ACHN (cell line): ENCODE data around the gene PSTPIP1.

Source experiments
- DNase-seq: peaks from one replicate; pipeline ENCODE4 v3.0.0-alpha.2; 2015
- in situ Hi-C: cut with HindIII; loops from 2 replicates; pipeline ENCODE4 v1.10.0; 2017; ENCODE audit warnings: low sequenced_read_pairs, low pct_ligation_motif_present, low pct_unique_long_range_greater_than_20kb

PSTPIP1 gene

DNA sequence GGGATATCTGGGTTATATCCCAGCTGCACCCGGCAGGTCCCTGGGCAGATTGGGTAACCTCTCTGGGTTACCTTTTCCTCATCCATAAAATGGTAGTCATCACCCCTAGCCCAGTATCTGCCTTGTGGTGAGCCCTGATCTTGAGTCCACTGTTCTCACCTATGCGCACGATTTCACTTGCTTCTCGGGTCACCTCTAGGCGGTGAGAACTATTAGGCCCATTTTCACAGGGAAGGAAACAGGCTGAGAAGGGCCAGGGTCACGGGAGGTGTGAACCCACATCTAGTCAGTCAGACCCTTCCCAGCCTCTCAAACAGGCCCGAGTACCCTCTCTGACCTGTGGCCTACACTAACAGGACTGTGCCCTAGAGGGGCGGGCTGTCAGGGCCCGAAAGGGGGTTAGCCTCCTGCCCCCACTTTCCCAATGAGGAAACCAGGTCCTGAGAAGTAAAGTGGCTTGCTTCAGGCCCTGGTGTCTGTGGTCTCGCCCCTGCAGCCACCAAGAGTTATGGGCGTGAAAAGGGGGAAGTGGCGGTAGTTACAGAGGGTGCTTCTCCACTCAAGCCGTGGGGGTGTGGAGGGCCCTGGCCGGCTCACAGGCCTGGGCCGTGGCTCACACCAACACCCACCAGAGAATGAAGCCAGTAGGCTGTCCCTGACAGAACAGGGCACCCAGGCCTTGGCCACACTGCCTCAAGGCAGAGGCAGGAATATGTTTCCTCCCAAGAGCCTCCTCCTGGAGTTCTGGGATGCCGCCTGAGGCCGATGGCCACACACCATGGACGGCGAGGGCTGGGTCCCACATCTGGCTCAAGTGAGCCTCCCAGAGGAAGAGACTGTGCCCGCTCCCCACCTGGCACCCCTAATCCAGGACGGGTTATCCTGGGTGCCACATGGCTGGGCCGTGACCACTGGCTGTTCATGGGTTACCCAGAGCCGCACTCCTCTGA lies 19.5 kb downstream of the PSTPIP1 start:
- DNase-seq = no peak
- in situ Hi-C loops = no loop called here

DNA sequence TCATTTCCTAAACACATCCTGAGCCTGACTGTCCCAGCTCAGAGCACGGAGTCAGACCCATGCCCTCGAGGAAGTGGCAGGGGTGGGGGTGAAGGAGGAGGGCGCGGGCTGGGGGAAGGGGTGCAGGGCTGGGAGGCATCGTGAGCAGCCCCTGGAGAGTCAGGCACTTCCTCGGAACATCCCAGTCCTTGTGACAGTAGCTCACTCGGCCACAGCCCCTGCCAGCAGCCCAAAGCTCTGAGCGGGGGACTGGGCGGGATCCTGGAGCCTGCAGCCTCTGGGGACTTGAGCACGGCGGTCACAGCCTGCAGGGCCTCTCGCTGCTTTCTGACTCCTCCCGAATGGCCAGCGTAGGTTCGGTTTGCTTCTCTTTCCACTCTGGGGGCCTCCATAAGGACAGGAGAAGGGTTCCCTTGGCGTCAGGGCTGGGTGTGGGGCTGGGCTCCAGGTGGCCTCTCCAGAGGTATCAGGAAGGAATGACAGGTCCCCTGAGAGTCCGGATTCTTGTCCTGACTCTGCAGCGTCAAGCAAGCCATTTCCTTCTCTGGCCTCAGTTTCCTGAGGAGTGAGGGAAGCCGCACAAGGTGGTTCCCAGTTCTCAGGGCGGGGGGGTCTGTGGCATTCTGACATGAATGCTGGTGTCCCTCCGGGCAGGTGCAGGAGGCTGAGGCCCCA lies 20.9 kb downstream of the PSTPIP1 start:
- no peak for DNase-seq
- in situ Hi-C loops = no loop called here

DNA sequence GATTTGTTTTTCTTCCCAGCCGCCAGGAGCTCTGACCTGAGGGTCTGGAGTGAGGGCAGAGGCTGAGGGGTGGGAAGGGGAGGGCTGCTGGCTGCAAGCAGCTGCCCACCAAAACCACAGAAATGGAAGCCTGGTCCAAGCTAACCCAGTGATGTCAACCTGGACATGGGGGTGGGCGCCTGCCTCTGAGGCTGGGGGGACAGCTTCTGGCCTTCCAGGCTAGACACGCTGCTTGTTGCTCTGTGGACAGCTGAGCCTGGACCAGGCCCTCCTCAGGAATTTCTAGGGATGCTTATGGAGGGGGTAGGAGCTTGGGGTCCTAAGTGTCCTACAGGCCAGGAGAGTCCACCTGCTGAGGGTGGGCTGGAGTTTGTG lies 21.4 kb downstream of the PSTPIP1 start:
- in situ Hi-C loops = no loop called here
- no peak for DNase-seq

DNA sequence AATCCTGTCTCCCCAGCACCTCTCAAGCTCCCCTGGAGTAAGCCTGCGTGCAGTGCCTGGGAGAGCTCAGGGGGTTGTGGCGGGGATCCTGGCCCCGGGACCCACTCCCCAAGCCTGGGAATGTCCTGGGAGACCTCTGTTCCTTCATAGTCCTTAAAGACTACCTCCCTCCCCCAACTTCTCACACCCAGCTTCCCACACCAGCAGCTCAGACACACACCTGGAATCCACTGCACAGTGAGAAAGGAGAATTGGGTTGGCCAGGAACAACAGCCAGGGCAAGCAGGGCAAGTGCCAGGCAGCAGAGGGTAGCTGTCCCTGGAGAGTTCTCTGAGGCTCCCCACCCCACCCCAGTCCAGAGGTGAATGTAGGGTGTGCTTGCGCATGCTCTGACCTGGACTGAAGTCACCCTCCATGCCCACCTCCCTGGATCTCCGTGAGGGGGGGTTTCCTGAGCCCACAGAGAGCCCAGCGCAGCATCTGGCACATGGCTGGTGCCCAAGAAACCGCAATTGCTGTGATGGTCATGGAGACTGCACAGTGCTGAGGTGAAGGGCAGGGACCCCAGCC lies 22.2 kb downstream of the PSTPIP1 start:
- DNase-seq = no peak
- in situ Hi-C loops = no loop called here

DNA sequence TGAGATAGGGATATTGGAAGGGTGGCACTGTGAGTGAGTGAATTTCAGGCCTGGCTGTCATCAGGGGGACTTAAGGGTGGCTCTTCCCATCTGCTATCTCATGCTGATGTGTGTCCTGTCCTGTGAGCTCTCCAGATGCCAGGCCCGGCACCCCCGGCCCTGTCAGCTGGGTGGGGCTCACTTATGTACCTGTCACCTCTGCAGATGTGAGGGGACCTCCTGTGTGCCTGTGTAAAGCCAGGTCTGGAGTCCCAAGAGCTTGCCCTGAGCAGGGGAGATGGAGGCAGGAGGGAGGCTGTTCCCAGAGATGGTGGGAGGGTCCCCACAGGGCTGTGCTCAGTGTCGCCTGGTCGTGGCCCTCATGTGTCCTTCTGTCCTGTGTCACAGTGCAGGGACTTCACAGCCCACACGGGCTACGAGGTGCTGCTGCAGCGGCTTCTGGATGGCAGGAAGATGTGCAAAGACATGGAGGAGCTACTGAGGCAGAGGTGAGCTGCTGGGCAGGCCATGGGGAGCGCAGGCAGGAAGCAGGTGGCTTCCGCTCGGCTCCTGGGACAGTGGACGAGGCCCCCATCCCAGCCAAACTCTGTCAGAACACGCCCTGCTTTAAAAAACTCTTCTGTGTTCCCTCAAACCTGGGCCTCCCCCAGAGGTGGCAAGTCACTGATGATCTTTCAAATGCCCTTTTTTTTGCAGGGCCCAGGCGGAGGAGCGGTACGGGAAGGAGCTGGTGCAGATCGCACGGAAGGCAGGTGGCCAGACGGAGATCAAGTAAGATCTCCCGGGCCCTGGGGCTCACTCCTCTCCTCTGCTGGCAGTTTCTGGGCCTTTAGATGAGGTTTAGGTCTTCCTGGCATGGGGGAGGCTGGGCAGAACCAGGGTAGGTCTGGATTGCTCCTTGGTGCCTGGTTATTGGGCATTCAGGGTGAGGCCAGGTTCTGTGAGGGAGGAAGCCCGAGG lies 23.1 kb downstream of the PSTPIP1 start:
- no peak for DNase-seq
- in situ Hi-C loops = no loop called here

DNA sequence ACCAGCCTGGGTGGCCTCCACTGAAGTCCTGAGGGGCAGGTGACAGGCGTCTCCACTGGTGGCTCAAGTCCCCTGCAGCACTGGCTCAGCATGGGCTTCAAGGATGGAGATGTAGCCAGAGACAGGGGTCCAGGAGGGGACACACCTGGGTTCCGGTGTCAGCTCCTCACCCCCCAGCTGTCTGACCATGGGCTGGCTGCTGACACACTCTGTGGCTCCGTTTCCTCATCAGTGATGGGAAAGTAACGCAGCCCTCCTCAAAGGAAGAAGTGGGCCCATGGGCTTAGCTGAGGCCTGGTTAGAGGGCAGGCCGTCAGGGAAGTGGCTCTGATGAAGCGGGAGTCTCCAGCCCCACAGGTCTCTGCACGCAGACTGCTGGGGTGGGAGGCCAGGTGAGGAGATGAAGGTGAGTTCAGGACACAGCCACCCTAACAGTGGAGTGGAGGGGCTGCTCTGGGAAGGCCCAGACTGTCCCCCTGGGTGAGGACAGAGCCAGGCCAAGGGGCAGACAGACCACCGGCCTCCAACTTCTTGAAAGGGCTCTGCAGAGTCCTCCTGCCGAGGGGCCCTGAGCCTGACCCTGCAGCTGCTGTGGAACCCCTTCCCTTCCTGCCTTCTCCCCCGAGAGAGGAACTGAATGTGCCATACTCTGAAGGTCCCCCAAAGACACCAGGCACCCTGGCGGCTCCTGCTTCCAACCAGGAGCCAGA lies 24.0 kb downstream of the PSTPIP1 start:
- in situ Hi-C loops = no loop called here
- no peak for DNase-seq

DNA sequence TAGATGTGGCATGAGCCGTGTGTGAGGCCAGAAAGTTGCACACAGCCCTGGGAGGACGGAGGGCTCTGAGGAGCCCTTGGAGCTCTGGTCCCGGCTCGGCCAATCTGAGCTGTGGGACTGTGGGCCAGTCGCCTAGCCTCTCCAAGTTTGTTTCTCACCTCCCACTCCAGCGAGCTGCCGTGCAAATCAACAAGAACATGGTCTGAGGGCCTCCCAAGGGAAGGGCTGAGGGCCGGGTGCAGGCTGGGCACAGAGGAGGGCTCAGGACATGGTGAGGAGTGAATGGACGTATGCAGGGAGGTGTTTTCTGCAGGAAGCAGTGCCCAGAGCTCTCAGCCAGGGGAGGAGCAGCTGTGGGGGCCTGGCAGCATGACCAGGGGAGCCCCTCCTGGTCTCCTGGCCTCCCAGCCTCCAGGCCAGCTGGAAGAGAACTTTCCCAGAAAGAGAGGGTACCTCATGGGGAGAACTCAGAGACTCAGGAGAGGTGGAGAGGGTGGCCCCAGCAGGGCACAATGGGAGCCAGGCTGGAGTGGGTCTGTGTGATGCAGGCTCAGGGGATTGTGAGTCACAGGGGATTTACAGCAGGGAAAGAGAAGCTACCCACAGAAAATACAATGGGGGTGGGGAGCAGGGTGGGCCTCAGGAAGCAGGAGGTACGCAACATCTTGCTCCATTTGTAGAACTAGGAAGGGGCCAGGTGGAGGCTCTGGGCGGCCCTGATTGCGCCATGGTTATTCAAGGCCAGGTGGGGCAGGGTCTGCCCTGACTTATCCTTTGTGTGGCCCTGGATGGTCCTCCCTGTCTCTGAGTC lies 24.8 kb downstream of the PSTPIP1 start:
- DNase-seq = no peak
- in situ Hi-C loops = no loop called here

DNA sequence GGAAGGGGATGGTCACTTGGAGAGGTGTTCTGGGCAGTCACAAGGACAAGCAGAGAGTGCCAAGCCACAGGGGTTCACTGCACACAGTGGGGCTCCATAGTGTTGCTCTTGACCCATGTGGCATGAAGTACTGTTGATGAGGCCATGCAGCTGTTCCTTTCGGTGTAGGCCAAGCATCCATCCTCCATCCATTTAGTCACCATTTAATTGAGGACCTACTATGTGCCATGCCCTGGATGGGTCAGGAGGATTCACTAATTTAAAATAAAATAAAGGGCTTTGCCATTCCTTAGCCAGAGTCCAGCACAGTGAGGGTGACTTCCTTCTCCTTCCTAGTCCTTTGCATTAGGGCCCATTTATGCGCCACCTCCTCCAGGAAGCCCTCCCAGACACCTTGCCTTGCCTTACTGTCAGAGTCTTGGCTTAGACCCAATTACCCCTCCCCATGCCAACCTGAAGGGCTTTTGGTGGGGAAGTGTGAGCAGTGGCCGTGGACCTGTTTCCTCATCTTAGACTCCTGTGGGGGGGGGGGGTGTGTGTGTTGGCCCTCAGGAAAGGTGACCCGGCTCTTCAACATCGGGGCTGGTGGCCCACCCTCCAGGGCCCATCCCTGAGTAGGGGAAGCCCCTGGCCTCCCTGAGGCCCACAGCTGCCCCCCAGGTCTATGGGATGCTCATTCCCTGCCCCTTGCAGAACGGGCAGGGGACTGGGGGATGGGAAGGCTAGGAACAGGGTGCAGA lies 25.6 kb downstream of the PSTPIP1 start:
- no peak for DNase-seq
- in situ Hi-C loops = no loop called here

DNA sequence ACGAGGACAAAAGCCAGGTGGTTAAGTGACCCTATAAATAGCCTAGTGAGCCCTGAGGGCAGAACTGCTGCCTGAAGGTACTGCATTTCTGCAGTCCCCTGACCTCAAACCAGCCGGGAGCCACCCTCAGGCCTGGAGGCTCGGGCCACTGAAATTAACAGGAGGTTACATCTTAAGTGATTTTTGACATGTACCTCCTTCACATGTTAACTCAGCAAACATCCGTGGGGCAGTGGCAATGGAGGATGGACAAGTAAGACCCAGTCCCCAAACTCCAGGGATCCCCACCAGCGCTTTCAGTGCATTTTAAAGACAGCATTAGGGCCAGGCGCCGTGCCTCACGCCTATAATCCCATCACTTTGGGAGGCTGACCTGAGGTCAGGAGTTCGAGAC lies 26.2 kb downstream of the PSTPIP1 start:
- no peak for DNase-seq
- in situ Hi-C loops = no loop called here

DNA sequence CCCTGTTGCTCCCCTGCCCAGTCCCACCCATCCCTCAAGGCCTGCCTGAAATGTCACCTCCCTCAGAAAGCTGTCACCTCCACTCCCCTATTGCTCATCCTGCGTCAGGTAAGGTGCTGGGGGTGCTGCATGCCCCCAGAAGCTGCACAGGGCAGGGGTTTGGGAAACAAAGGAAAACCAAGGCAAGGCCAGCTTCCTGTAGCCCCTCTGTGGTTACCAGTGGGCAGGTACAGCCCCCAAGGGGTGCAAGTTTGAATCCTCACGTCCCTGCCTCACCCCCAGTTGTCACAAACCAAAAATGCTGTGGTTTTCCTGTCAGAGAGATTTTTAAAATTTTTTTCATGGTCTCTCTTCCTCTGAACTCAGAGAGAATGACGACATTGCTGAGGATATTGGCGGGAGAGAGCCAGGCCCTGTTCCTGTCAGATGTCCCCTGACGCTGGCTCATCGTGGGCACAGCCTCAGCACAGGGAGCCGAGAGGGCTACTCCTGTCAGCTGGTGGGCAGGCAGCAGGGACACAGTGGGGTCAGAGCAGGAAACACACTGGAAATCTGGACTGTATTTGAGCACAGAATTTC lies 27.0 kb downstream of the PSTPIP1 start:
- in situ Hi-C loops = no loop called here
- DNase-seq = no peak

DNA sequence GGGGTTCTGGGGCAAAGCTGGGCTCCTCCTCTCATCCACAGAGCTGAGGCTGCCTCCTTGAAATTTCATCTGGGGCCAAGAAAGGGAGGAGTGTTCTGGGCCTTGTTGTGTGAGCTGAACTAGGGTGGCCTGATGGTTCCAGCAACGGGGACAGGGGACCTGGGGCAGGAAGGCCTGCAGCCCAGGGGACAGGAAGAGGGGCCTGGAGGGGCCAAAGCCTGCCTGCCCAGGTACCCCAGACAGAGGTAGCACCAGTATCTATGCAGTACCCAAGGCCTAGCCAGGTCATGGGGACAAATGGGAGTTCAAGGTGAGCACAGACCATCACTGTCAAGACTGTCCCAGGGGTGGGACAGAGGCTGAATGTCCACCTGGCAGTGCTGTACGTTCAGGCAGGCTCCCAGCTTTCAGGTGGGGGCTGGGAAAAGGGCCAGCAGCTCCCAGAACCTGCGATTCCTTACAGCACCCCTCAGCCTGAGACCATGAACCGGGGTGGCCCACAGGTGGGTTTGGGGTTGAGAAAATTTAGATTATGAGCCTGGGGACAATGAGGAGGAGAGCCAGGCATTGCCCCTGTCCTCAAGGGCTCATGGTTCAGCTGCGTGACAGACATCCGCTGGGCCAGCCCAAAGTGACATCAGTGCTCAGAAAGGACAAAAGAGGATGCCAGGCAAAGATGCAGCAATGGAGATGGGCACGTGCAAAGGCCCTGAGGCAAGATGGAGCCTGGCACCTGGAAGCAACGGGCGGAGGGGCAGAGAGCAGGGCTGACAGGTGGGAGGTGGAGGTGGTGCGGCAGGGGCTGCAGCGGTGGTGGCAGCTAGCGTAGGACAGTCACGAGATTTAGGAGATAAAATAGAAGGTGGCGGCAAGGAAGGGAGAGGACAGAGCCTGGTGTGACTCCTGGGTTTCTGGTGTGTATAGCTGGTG lies 28.0 kb downstream of the PSTPIP1 start:
- in situ Hi-C loops = no loop called here
- DNase-seq = no peak

DNA sequence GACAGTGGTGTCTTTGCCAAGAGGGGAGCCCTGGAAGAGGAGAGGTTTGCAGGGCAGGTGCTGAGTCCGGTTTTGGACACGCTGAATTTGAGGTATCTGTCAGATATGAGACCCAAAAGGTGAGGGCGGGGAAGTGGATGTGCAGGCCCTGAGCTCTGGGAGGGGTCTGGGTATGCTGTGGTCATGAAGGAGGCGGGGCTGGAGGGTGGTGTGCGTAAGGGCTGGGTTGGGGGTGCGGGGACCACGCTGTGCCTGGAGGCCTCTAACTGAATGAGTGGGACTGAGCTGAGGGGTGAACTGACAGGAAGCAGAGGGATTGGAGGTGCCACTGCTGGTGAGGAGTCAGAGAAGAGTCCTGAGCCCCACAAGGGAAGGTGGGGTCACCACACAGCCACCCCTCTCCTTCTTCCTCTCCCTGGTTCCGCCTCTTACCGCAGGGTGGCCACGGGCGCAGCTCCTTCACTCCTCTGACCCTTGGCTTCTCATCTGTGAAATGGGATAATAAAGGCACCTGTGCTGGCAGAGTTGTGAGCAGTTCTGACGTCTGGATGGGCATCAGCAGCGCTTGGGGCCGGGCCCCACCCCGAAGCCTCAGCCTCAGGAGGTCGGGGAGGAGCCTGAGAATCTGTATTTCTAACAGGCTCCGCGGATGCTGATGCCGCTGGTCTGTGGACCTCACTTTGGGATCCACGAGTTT lies 28.8 kb downstream of the PSTPIP1 start:
- DNase-seq = no peak
- in situ Hi-C loops = no loop called here

DNA sequence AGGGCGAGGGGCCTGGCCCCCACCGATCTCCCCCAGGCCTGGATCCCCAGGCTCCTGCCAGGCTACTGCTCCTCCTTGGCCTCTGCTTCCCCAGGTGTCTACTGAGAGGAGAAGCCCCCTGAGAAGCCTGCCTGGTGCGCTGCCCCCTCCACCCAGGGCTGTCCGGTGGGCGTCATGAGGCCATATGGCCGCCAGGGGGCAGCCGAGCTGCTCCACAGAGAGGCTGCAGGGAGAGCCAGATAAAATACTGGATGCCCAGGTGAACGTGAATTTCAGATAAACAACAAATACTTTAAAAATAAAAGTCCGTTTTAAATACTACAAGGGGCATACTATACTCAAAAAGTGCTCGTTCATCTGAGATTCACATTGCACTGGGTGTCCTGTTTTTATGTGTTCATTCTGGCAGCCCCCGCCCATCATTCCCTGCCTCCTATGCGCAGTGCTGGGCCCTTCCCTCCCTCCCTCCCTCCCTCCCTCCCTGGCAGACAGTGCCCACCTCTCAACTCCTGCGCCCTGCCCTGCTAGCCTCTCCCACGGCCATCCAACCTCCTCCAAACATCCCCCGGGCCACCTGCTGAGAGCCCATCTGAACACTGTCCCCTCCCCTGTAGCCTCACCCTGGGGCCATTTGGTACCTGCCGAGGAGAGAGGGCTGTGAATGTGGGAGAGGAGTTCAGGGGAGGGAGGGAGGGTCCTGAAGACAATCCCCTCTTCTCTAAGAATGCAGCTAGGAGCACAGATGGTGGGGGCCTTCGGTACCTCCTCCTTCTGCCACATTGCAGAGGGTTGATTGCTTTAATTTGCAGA lies 29.6 kb downstream of the PSTPIP1 start:
- in situ Hi-C loops = no loop called here
- peak; percentile 50 for DNase-seq
